NCI-H1930 (cell line): ENCODE data around the gene ASPDH.
"Not testable (repeated sequence)": the region's sequence is repeated elsewhere in the genome, so short reads cannot be mapped to it uniquely, and the experiment has no call there.

ENCODE experiments used
- DNase-seq, 2 experiments: peaks; one replicate each; lab custom pipeline; 2025; lab: John Stamatoyannopoulos, UW

Gene ASPDH

GRCh38 chr19:50547385-50548190 is 33.9 kb upstream of the ASPDH start:
- no peak for DNase-seq

GRCh38 chr19:50546527-50547221 is 33.0 kb upstream of the ASPDH start:
- DNase-seq, result no peak

GRCh38 chr19:50542943-50543342 is 29.2 kb upstream of the ASPDH start:
- DNase-seq, result no peak

- DNase-seq, result peak; percentile 35 to 70
Measured at GRCh38 chr19:50537769-50538230, 24.1 kb upstream of the ASPDH start.

- DNase-seq, result no peak
Measured at GRCh38 chr19:50537306-50537685, 23.6 kb upstream of the ASPDH start.

GRCh38 chr19:50536662-50537305 is 23.1 kb upstream of the ASPDH start:
- no peak for DNase-seq

- no peak for DNase-seq
Measured at GRCh38 chr19:50535672-50536187, 22.0 kb upstream of the ASPDH start.

- DNase-seq, result no peak
Measured at GRCh38 chr19:50534478-50534877, 20.8 kb upstream of the ASPDH start.

GRCh38 chr19:50532952-50533351 is 19.2 kb upstream of the ASPDH start:
- no peak for DNase-seq

GRCh38 chr19:50531171-50531612 is 17.5 kb upstream of the ASPDH start:
- no peak for DNase-seq

GRCh38 chr19:50528052-50528451 is 14.3 kb upstream of the ASPDH start:
- DNase-seq, result not testable (repeated sequence)

GRCh38 chr19:50522881-50523280 is 9.2 kb upstream of the ASPDH start:
- DNase-seq, result no peak

- no peak for DNase-seq
Measured at GRCh38 chr19:50520822-50521465, 7.2 kb upstream of the ASPDH start.

GRCh38 chr19:50519006-50519575 is 5.4 kb upstream of the ASPDH start:
- DNase-seq, result no peak

GRCh38 chr19:50518091-50519005 is 4.6 kb upstream of the ASPDH start:
- no peak for DNase-seq

- DNase-seq, result no peak
Measured at GRCh38 chr19:50517704-50518075, 4.0 kb upstream of the ASPDH start.

- DNase-seq, result no peak
Measured at GRCh38 chr19:50516964-50517703, 3.4 kb upstream of the ASPDH start.

- DNase-seq, result no peak
Measured at GRCh38 chr19:50516456-50516855, 2.7 kb upstream of the ASPDH start.

GRCh38 chr19:50515168-50515561 is 1.5 kb upstream of the ASPDH start:
- no peak for DNase-seq
